Fibroblast of lung (primary cell): ENCODE measurements around the gene MRNIP. TPM values are rescaled to one million over a fixed set of nuclear protein-coding genes. Genes with fewer than 3 reads are reported as not detected.

Experiments used
- DNase-seq, 2 donors: peaks; one replicate each; pipeline versions ENCODE4 v3.0.0 to v3.0.0-alpha.2; 2010; ENCODE audit warnings: low read depth in 2 of 2
- H2AFZ ChIP-seq: 2 replicates; pipeline ENCODE4 v1.5.1; 2012; ENCODE audit warnings: low read length, control low read depth, inconsistent platforms
- H3K27ac ChIP-seq: 2 replicates; pipeline ENCODE4 v1.5.1; 2011; ENCODE audit warnings: low read length, control low read depth; ENCODE audit not compliant: insufficient read depth
- H3K27me3 ChIP-seq: 2 replicates; pipeline ENCODE4 v1.5.1; 2011; ENCODE audit warnings: mild to moderate bottlenecking, low read length; ENCODE audit not compliant: control insufficient read depth, insufficient read depth
- H3K36me3 ChIP-seq: 2 replicates; pipeline ENCODE4 v1.5.1; 2011; ENCODE audit warnings: low read length; ENCODE audit not compliant: control insufficient read depth, insufficient read depth
- H3K4me1 ChIP-seq: 2 replicates; pipeline ENCODE4 v1.5.1; 2011; ENCODE audit warnings: low read length; ENCODE audit not compliant: control insufficient read depth, insufficient read depth; ENCODE audit errors: extremely low read depth
- H3K4me2 ChIP-seq: 2 replicates; pipeline ENCODE4 v1.5.1; 2011; ENCODE audit warnings: low read length, control low read depth; ENCODE audit not compliant: insufficient read depth; ENCODE audit errors: extremely low read depth
- H3K4me3 ChIP-seq, 4 experiments: fragments of 200-600 bp in 1 of 4; sonication (generic) in 1 of 4; replicated peaks in 1 of 4; 2 replicates each; pipeline ENCODE4 v1.5.1; 2011 to 2016; ENCODE audit warnings: low read length in 4 of 4, low read depth in 3 of 4, mild to moderate bottlenecking in 3 of 4, control low read depth in 2 of 4, inconsistent platforms in 1 of 4, mixed read lengths in 1 of 4; ENCODE audit not compliant: insufficient read depth in 1 of 4; ENCODE audit errors: control extremely low read depth in 1 of 4
- H3K79me2 ChIP-seq: 2 replicates; pipeline ENCODE4 v1.5.1; 2012; ENCODE audit warnings: mild to moderate bottlenecking, low read length, inconsistent platforms; ENCODE audit not compliant: control insufficient read depth, insufficient read depth
- H3K9ac ChIP-seq: 2 replicates; pipeline ENCODE4 v1.5.1; 2011; ENCODE audit warnings: mild to moderate bottlenecking, low read length, control low read depth; ENCODE audit not compliant: insufficient read depth
- H3K9me3 ChIP-seq: 2 replicates; pipeline ENCODE4 v1.5.1; 2012; ENCODE audit warnings: low read depth, low read length; ENCODE audit not compliant: control insufficient read depth, insufficient read depth
- H4K20me1 ChIP-seq: 2 replicates; pipeline ENCODE4 v1.5.1; 2011; ENCODE audit warnings: low read length; ENCODE audit not compliant: control insufficient read depth, insufficient read depth; ENCODE audit errors: extremely low read depth
- EZH2 ChIP-seq: IDR thresholded peaks from 2 replicates; pipeline ENCODE4 v1.5.1; 2012; ENCODE audit warnings: low read length, control low read depth, mild to moderate bottlenecking; ENCODE audit errors: missing control alignments
- polyA plus RNA-seq, 2 donors: library from polyadenylated mRNA; depleted of rRNA in 1 of 2; stranded (reverse) in 1 of 2; unstranded in 1 of 2; fragments of >200 nt; gene quantifications; 2 replicates each; pipeline ENCODE4 v1.2.1, GENCODE V29; 2011 to 2012; ENCODE audit warnings: missing spikeins in 1 of 2
- total RNA-seq: library from RNA; depleted of rRNA; stranded (reverse); fragments of >200 nt; gene quantifications from 2 replicates; pipeline ENCODE4 v1.2.1, GENCODE V29; 2014
- TF ChIP-seq, protein P1 (sequence below), 2 donors: IDR thresholded peaks in 1 of 2; conservative IDR thresholded peaks in 1 of 2; 1 replicate in 1 of 2; 2 replicates in 1 of 2; pipeline ENCODE4 v1.5.1; 2011 to 2012; ENCODE audit warnings: low read length in 2 of 2, control low read depth in 1 of 2, inconsistent platforms in 1 of 2, low read depth in 1 of 2, mild to moderate bottlenecking in 1 of 2

MRNIP gene
- total and polyA plus RNA-seq, 2 donors (not counting 1 experiment from before 2014, with no cell fraction given): 8.6 to 21.0 TPM

DNA sequence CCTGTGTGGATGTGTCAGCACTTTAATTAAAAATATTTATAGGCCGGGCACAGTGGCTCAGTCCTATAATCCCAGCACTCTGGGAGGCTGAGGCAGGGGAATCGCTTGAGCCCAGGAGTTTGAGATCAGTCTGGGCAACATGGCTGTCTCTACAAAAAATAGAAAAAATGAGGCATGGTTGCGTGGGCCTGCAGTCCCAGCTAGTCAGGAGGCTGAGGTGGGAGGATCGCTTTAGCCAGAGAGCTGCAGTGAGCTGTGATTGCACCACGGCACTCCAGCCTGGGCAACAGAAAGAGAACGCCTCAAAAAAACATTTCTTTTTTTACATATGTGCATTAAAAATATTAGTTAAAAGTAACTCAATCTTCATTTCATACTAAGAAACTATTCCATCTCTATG lies 42.8 kb upstream of the MRNIP start:
- Histone ChIP-seq H3K4me1 (peaks cover 2% of the 10 kb centered on the region), H3K27me3 (no peaks in the 10 kb centered on the region), H3K9ac (no peak overlapping the region), H2AFZ (no peak overlapping the region), H3K4me3 (no peak overlapping the region), H4K20me1 (no peaks in the 10 kb centered on the region), H3K4me2 (no peak overlapping the region), H3K79me2 (peaks cover 27% of the 10 kb centered on the region), H3K9me3 (no peaks in the 10 kb centered on the region), H3K27ac (no peak overlapping the region), H3K36me3 (peaks cover 17% of the 10 kb centered on the region)
- DNase-seq: no peak
- TF ChIP-seq, protein P1, sequence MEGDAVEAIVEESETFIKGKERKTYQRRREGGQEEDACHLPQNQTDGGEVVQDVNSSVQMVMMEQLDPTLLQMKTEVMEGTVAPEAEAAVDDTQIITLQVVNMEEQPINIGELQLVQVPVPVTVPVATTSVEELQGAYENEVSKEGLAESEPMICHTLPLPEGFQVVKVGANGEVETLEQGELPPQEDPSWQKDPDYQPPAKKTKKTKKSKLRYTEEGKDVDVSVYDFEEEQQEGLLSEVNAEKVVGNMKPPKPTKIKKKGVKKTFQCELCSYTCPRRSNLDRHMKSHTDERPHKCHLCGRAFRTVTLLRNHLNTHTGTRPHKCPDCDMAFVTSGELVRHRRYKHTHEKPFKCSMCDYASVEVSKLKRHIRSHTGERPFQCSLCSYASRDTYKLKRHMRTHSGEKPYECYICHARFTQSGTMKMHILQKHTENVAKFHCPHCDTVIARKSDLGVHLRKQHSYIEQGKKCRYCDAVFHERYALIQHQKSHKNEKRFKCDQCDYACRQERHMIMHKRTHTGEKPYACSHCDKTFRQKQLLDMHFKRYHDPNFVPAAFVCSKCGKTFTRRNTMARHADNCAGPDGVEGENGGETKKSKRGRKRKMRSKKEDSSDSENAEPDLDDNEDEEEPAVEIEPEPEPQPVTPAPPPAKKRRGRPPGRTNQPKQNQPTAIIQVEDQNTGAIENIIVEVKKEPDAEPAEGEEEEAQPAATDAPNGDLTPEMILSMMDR (conservative IDR thresholded peaks at IDR 0.05 in 1 of 2, IDR thresholded peaks at IDR 0.05 in 1 of 2; ENCODE audit: low read depth in 1 of 2, low read length in 2 of 2): no peak
- TF ChIP-seq EZH2: no peak

DNA sequence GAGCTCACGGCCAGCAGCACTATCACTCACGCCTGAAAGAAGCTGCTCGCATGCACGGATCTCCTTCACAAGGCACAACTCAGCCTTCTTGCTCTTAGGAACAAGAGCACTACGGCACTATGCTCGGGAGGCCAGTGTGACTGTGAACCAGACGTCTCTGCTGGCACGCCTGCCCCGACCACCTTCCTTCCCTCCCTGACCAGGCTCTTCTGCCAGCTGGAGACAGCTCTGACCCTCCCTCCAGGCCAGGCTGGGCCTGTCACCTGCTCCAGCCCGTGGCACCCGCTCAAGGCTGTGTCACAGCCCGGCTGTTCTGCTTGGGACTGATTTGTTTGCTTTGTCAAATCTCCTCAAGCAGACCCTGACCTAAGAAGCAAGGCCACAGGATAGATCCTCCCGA lies 42.1 kb upstream of the MRNIP start:
- no peaks in the 10 kb centered on the region for H4K20me1 ChIP-seq

DNA sequence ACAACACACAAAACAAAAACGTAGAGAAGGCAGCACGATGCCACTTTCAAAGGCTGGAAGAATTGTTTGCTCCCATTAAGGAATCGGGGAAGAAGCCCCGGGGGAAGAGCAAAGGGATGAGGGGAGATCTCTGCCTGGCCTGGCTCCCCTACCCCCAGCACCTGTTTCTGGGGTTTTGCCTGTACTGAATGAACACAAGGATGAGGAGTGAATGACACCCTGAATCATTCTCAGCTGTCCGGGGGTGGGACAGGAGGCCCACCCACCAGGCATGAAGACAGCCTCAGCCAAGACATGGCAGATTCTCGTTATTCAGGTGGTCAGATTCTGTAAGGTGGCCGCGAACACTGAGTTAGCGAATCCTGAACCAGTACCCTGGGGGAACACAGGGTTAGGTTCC lies 41.6 kb upstream of the MRNIP start:
- Histone ChIP-seq H3K9me3 (no peaks in the 10 kb centered on the region), H2AFZ (no peak overlapping the region), H3K36me3 (peaks cover 17% of the 10 kb centered on the region), H3K4me2 (no peak overlapping the region), H3K9ac (no peak overlapping the region), H3K27me3 (no peaks in the 10 kb centered on the region), H4K20me1 (no peaks in the 10 kb centered on the region), H3K79me2 (peaks cover 17% of the 10 kb centered on the region), H3K27ac (no peak overlapping the region), H3K4me3 (no peak overlapping the region), H3K4me1 (no peaks in the 10 kb centered on the region)
- DNase-seq: no peak
- no peak for TF ChIP-seq EZH2
- TF ChIP-seq, protein P1 (conservative IDR thresholded peaks at IDR 0.05 in 1 of 2, IDR thresholded peaks at IDR 0.05 in 1 of 2; ENCODE audit: low read depth in 1 of 2, low read length in 2 of 2): no peak

More for the DNA sequence above, 42.1 kb upstream of the MRNIP start:
- no peak for DNase-seq
- Histone ChIP-seq H3K36me3 (peaks cover 17% of the 10 kb centered on the region), H3K79me2 (peaks cover 19% of the 10 kb centered on the region), H3K4me2 (no peak overlapping the region), H2AFZ (no peak overlapping the region), H3K27ac (no peak overlapping the region), H3K4me3 (no peak overlapping the region), H3K4me1 (no peaks in the 10 kb centered on the region), H3K9me3 (no peaks in the 10 kb centered on the region), H3K9ac (no peak overlapping the region), H3K27me3 (no peaks in the 10 kb centered on the region)
- TF ChIP-seq, protein P1 (conservative IDR thresholded peaks at IDR 0.05 in 1 of 2, IDR thresholded peaks at IDR 0.05 in 1 of 2; ENCODE audit: low read depth in 1 of 2, low read length in 2 of 2): no peak
- TF ChIP-seq EZH2: no peak
